Ishikawa (cell line): ENCODE measurements around the gene INCENP.
A peak's percentile ranks its signal among the peaks of the same experiment; 100 is the strongest.

ENCODE experiments used
- CREB1 ChIP-seq: IDR thresholded peaks from 2 replicates; pipeline ENCODE4 v1.6.1; 2012; ENCODE audit warnings: low read depth
- EGR1 ChIP-seq: IDR thresholded peaks from 2 replicates; pipeline ENCODE4 v1.6.1; 2012
- FOXM1 ChIP-seq: IDR thresholded peaks from 2 replicates; pipeline ENCODE4 v1.6.1; 2012; ENCODE audit warnings: low read depth, borderline replicate concordance
- NFIC ChIP-seq: IDR thresholded peaks from 2 replicates; pipeline ENCODE4 v1.6.1; 2012
- RAD21 ChIP-seq: IDR thresholded peaks from 2 replicates; pipeline ENCODE4 v1.6.1; 2012; ENCODE audit warnings: low read depth
- TAF1 ChIP-seq: IDR thresholded peaks from 2 replicates; pipeline ENCODE4 v1.6.1; 2012; ENCODE audit warnings: low read depth, mild to moderate bottlenecking
- TCF12 ChIP-seq: IDR thresholded peaks from 2 replicates; pipeline ENCODE4 v1.6.1; 2012; ENCODE audit warnings: low read depth
- TEAD4 ChIP-seq: IDR thresholded peaks from 2 replicates; pipeline ENCODE4 v1.6.1; 2012
- YY1 ChIP-seq: IDR thresholded peaks from 2 replicates; pipeline ENCODE4 v1.6.1; 2012; ENCODE audit warnings: low read depth
- ZBTB7A ChIP-seq: IDR thresholded peaks from 2 replicates; pipeline ENCODE4 v1.6.1; 2012; ENCODE audit warnings: low read depth
- TF ChIP-seq, protein P1 (sequence below): IDR thresholded peaks from 2 replicates; pipeline ENCODE4 v1.6.1; 2012; ENCODE audit warnings: low read depth, mild to moderate bottlenecking
- TF ChIP-seq, protein P2 (sequence below): IDR thresholded peaks from 2 replicates; pipeline ENCODE4 v1.6.1; 2012
- TF ChIP-seq, protein P3 (sequence below): IDR thresholded peaks from 2 replicates; pipeline ENCODE4 v1.6.1; 2012

Gene INCENP

DNA sequence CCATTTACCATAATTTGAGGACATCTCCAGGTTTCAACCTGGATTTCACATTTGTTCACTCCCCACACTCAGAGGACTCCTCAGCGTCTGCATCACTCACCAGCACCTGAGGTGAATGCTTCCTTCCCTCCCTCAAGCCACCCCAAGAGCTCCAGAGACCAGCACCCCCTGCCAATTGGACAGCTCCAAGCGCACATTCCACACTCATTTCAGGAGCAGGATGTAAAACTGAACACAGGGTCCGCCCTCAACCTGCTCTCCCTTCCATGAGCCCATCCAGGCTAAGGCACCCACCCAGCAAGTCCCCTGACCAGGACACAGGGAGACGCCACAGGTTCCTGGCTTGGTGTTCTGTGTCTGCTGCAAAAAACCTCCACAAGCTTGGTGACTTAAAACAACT lies 70.1 kb downstream of the INCENP start:
- no peak for TF ChIP-seq RAD21
- TF ChIP-seq YY1 = no peak
- TF ChIP-seq, protein P1, sequence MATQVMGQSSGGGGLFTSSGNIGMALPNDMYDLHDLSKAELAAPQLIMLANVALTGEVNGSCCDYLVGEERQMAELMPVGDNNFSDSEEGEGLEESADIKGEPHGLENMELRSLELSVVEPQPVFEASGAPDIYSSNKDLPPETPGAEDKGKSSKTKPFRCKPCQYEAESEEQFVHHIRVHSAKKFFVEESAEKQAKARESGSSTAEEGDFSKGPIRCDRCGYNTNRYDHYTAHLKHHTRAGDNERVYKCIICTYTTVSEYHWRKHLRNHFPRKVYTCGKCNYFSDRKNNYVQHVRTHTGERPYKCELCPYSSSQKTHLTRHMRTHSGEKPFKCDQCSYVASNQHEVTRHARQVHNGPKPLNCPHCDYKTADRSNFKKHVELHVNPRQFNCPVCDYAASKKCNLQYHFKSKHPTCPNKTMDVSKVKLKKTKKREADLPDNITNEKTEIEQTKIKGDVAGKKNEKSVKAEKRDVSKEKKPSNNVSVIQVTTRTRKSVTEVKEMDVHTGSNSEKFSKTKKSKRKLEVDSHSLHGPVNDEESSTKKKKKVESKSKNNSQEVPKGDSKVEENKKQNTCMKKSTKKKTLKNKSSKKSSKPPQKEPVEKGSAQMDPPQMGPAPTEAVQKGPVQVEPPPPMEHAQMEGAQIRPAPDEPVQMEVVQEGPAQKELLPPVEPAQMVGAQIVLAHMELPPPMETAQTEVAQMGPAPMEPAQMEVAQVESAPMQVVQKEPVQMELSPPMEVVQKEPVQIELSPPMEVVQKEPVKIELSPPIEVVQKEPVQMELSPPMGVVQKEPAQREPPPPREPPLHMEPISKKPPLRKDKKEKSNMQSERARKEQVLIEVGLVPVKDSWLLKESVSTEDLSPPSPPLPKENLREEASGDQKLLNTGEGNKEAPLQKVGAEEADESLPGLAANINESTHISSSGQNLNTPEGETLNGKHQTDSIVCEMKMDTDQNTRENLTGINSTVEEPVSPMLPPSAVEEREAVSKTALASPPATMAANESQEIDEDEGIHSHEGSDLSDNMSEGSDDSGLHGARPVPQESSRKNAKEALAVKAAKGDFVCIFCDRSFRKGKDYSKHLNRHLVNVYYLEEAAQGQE = peak; percentile 93
- peak; percentile 98 for TF ChIP-seq TEAD4
- TF ChIP-seq TAF1 = no peak

DNA sequence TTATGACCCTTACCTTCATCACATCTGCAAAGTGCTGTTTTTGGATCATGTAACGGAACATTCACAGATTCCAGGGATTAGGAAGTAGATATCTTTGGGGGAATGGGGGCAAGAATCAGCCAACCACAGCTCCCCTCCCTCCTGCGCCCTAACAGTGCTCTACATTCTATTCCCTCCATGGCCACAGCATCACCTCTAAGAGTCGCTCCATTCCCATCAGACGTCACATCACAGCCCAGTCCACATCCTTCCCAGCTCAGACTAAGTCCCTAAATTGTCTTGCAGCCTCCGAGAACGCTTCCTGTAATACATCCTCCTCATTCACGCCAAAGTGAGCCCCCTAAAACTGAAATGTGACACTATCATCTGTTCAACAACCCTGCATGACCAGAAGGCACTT lies 72.1 kb downstream of the INCENP start:
- no peak for TF ChIP-seq YY1
- TF ChIP-seq, protein P1 = no peak
- no peak for TF ChIP-seq EGR1
- TF ChIP-seq FOXM1 = no peak
- TF ChIP-seq, protein P2, sequence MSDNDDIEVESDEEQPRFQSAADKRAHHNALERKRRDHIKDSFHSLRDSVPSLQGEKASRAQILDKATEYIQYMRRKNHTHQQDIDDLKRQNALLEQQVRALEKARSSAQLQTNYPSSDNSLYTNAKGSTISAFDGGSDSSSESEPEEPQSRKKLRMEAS = no peak
- TF ChIP-seq ZBTB7A = no peak
- TF ChIP-seq TCF12 = no peak
- TF ChIP-seq, protein P3, sequence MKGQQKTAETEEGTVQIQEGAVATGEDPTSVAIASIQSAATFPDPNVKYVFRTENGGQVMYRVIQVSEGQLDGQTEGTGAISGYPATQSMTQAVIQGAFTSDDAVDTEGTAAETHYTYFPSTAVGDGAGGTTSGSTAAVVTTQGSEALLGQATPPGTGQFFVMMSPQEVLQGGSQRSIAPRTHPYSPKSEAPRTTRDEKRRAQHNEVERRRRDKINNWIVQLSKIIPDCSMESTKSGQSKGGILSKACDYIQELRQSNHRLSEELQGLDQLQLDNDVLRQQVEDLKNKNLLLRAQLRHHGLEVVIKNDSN = no peak
- no peak for TF ChIP-seq NFIC
- no peak for TF ChIP-seq CREB1

DNA sequence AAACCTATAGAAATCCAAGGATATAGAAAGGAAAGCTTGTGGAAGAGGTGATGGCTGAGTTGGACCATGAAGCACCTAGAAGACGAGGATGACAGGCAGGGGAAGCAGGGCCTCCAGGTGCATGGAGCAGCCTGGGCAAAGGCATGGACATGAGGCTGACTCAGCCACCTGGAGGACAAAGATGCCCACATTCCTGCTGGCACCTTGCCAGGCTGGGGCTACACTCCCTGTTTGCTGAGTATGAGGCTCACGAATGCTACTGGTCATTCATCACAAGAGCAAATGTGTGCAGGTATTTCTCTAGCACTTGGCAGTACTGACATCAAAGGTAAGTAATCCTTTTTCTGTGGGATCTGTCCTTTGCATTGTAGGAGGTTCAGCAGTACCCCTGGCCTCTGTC lies 77.6 kb downstream of the INCENP start:
- TF ChIP-seq ZBTB7A = no peak
- TF ChIP-seq TEAD4 = no peak
- no peak for TF ChIP-seq EGR1
- peak; percentile 70; the same call in 1 of the 2 replicates for TF ChIP-seq NFIC
- no peak for TF ChIP-seq FOXM1
- no peak for TF ChIP-seq YY1
